ENCODE data around the gene GRID2IP. TPM values are rescaled to one million over a fixed set of nuclear protein-coding genes. Genes with fewer than 3 reads are reported as not detected.

The GRID2IP gene
- total and polyA plus RNA-seq, 2 donors (not counting 1 experiment from before 2014, with no cell fraction given) = 0.72 to 1.7 TPM

DNA sequence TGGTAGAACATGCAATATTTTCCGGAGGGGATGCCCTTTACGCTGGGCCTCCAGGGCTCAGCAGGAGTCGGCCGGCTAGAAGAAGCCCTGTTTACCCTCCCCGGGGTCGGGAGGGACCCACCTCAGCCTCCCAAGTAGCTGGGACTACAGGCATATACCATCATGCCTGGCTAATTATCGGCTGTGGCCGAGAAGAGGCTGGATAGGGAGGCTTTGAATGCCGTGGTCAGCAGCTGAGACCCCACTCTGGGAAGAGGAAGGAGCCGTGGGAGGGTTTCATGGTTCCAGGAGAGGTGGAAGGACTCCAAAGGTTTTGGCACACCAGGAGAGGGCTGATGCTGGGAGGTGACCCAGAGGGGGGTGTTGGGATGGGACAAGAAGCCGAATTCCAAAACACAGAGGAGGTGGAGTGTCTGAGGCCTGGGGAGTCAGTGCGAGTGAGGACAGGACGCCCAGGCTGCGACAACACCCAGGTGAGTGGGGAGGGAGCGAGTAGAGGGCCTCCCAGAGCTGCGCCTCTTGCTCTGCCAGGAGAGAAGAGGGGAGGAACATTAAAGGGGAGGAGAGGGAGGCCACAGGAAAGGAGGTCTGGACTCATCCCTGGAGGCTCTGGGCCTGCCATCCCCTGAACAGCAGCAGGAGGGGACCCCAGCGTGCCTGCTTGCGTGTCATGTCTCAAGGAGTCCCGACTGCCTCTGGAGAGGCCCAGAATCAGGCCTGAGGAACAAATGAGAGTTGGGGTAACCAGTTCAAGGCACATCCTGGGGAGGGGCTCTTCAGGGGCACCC, 19.6 kb downstream of the GRID2IP start:
- CTCF ChIA-PET = interaction anchor here (0.6 kb wide), 1 partner anchor 44 kb away, joined by 4 read pairs; no protein-coding TSS in a partner anchor

More for the DNA sequence above, 19.6 kb downstream of the GRID2IP start:
- H3K9me3 Mint-ChIP-seq (ENCODE audit: insufficient read depth) = no peaks in the 10 kb centered on the region
- peak overlapping the region; percentile 96 for H2AFZ ChIP-seq (ENCODE audit: insufficient read depth, low read depth, low read length, poor library complexity, severe bottlenecking)
- peaks cover 26% of the 10 kb centered on the region for H3K27me3 Mint-ChIP-seq
- intact Hi-C loops (cut with micrococcal nuclease) = loop anchor here (2.0 kb wide), 1 partner anchor 45 kb away; the partner anchor contains the start of gene ZDHHC4
- H3K4me3 ChIP-seq (ENCODE audit: control extremely low read depth in 1 of 5, extremely low read depth in 1 of 5, insufficient read depth in 1 of 5, low read depth in 2 of 5, low read length in 4 of 5) = peak overlapping the region; percentile 30 to 70 (median 68)
- H3K4me3 Mint-ChIP-seq = peak overlapping the region; percentile 89
- H3K4me2 ChIP-seq (replicated peaks; ENCODE audit: low read depth, low read length, poor library complexity, severe bottlenecking) = peak overlapping the region; percentile 97
- peaks cover 0 to 40% (median 12%) of the 10 kb centered on the region in 4 experiments for H3K27me3 ChIP-seq (replicated peaks in 1 of 4; ENCODE audit: control extremely low read depth in 1 of 4, control insufficient read depth in 3 of 4, insufficient read depth in 4 of 4, low read length in 3 of 4)
- TF ChIP-seq EZH2 (IDR thresholded peaks at IDR 0.05; ENCODE audit: borderline replicate concordance, insufficient read depth, low read depth, low read length, poor library complexity, severe bottlenecking) = no peak
- TF ChIP-seq, protein P1, sequence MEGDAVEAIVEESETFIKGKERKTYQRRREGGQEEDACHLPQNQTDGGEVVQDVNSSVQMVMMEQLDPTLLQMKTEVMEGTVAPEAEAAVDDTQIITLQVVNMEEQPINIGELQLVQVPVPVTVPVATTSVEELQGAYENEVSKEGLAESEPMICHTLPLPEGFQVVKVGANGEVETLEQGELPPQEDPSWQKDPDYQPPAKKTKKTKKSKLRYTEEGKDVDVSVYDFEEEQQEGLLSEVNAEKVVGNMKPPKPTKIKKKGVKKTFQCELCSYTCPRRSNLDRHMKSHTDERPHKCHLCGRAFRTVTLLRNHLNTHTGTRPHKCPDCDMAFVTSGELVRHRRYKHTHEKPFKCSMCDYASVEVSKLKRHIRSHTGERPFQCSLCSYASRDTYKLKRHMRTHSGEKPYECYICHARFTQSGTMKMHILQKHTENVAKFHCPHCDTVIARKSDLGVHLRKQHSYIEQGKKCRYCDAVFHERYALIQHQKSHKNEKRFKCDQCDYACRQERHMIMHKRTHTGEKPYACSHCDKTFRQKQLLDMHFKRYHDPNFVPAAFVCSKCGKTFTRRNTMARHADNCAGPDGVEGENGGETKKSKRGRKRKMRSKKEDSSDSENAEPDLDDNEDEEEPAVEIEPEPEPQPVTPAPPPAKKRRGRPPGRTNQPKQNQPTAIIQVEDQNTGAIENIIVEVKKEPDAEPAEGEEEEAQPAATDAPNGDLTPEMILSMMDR (IDR thresholded peaks at IDR 0.05) = no peak
- H3K4me1 ChIP-seq (ENCODE audit: control insufficient read depth in 2 of 2, insufficient read depth in 2 of 2, low read length in 2 of 2) = peaks cover 24 to 32% of the 10 kb centered on the region in 2 donors
- ATAC-seq (ENCODE audit: low read depth) = no peak
- peak overlapping the region; percentile 61 for H3K27ac Mint-ChIP-seq
- H3K4me1 Mint-ChIP-seq = peaks cover 25% of the 10 kb centered on the region
- no peaks in the 10 kb centered on the region for H3K36me3 ChIP-seq (replicated peaks in 1 of 2; ENCODE audit: control extremely low read depth in 1 of 2, control insufficient read depth in 1 of 2, extremely low read depth in 1 of 2, insufficient read depth in 2 of 2, low read length in 1 of 2)
- no peaks in the 10 kb centered on the region for H4K20me1 ChIP-seq (ENCODE audit: control insufficient read depth, insufficient read depth, low read length, poor library complexity, severe bottlenecking)
- H3K79me2 ChIP-seq (ENCODE audit: control insufficient read depth, insufficient read depth, low read length) = no peaks in the 10 kb centered on the region
- DNase-seq = no peak
- WGBS (ENCODE audit: insufficient coverage) = 42% methylated on average over 14 of the region's 19 CpGs
- no peak overlapping the region for H3K27ac ChIP-seq (ENCODE audit: low read length in 2 of 2)
- POLR2A ChIA-PET = no interaction called here
- H3K9ac ChIP-seq (ENCODE audit: low read length) = peak overlapping the region; percentile 70
- H3K9me3 ChIP-seq (ENCODE audit: control extremely low read depth in 1 of 3, control insufficient read depth in 2 of 3, insufficient read depth in 1 of 3, low read length in 2 of 3) = peaks cover 0 to 7% (median 0%) of the 10 kb centered on the region in 3 donors

All from B cell (primary cell).